ENCODE measurements around the gene PIP5K1B.

- TF ChIP-seq TAF1 (conservative IDR thresholded peaks at IDR 0.05) (no peak), EGR1 (IDR thresholded peaks at IDR 0.05; ENCODE audit: low read depth in 2 of 2) (no peak), ATF3 (IDR thresholded peaks at IDR 0.05) (no peak), NR2F2 (IDR thresholded peaks at IDR 0.05) (no peak), RAD21 (IDR thresholded peaks at IDR 0.05) (no peak), RXRA (IDR thresholded peaks at IDR 0.05) (no peak), YY1 (IDR thresholded peaks at IDR 0.05) (no peak), JUND (IDR thresholded peaks at IDR 0.05) (no peak), SP1 (IDR thresholded peaks at IDR 0.05) (no peak), FOXA2 (IDR thresholded peaks at IDR 0.05) (no peak), ZBTB33 (IDR thresholded peaks at IDR 0.05) (no peak)
- TF ChIP-seq, protein P1, sequence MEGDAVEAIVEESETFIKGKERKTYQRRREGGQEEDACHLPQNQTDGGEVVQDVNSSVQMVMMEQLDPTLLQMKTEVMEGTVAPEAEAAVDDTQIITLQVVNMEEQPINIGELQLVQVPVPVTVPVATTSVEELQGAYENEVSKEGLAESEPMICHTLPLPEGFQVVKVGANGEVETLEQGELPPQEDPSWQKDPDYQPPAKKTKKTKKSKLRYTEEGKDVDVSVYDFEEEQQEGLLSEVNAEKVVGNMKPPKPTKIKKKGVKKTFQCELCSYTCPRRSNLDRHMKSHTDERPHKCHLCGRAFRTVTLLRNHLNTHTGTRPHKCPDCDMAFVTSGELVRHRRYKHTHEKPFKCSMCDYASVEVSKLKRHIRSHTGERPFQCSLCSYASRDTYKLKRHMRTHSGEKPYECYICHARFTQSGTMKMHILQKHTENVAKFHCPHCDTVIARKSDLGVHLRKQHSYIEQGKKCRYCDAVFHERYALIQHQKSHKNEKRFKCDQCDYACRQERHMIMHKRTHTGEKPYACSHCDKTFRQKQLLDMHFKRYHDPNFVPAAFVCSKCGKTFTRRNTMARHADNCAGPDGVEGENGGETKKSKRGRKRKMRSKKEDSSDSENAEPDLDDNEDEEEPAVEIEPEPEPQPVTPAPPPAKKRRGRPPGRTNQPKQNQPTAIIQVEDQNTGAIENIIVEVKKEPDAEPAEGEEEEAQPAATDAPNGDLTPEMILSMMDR (IDR thresholded peaks at IDR 0.05; ENCODE audit: low read depth, low read length, missing input control) = no peak
- TF ChIP-seq, protein P2, sequence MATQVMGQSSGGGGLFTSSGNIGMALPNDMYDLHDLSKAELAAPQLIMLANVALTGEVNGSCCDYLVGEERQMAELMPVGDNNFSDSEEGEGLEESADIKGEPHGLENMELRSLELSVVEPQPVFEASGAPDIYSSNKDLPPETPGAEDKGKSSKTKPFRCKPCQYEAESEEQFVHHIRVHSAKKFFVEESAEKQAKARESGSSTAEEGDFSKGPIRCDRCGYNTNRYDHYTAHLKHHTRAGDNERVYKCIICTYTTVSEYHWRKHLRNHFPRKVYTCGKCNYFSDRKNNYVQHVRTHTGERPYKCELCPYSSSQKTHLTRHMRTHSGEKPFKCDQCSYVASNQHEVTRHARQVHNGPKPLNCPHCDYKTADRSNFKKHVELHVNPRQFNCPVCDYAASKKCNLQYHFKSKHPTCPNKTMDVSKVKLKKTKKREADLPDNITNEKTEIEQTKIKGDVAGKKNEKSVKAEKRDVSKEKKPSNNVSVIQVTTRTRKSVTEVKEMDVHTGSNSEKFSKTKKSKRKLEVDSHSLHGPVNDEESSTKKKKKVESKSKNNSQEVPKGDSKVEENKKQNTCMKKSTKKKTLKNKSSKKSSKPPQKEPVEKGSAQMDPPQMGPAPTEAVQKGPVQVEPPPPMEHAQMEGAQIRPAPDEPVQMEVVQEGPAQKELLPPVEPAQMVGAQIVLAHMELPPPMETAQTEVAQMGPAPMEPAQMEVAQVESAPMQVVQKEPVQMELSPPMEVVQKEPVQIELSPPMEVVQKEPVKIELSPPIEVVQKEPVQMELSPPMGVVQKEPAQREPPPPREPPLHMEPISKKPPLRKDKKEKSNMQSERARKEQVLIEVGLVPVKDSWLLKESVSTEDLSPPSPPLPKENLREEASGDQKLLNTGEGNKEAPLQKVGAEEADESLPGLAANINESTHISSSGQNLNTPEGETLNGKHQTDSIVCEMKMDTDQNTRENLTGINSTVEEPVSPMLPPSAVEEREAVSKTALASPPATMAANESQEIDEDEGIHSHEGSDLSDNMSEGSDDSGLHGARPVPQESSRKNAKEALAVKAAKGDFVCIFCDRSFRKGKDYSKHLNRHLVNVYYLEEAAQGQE (IDR thresholded peaks at IDR 0.05) = no peak
Observed at GRCh38 chr9:69028754-69029153, 323.7 kb downstream of the PIP5K1B start.
